Renal cortical epithelial cell (primary cell): ENCODE measurements around the gene TMEM50B. TPM values are rescaled to one million over a fixed set of nuclear protein-coding genes. Genes with fewer than 3 reads are reported as not detected.
"Not testable (repeated sequence)": the region's sequence is repeated elsewhere in the genome, so short reads cannot be mapped to it uniquely, and the experiment has no call there.

ENCODE experiments used
- DNase-seq: peaks from one replicate; pipeline ENCODE4 v3.0.0-alpha.2; 2011; ENCODE audit warnings: low read depth
- total RNA-seq: library from RNA; depleted of rRNA; stranded (reverse); fragments of >200 nt; gene quantifications from 2 replicates; pipeline ENCODE4 v1.2.3, GENCODE V29; 2014

TMEM50B gene
- total RNA-seq, 1 donor from 2014 or later, result 50.8 TPM

- DNase-seq, result peak; percentile 45
Measured at GRCh38 chr21:33428669-33429068, 51.1 kb downstream of the TMEM50B start.

GRCh38 chr21:33427051-33427450 is 52.7 kb downstream of the TMEM50B start:
- DNase-seq, result no peak

GRCh38 chr21:33425825-33426224 is 53.9 kb downstream of the TMEM50B start:
- no peak for DNase-seq

GRCh38 chr21:33424214-33424613 is 55.6 kb downstream of the TMEM50B start:
- no peak for DNase-seq

GRCh38 chr21:33421713-33422393 is 57.9 kb downstream of the TMEM50B start:
- no peak for DNase-seq

- DNase-seq, result peak; percentile 29
Measured at GRCh38 chr21:33419538-33420123, 60.1 kb downstream of the TMEM50B start.

GRCh38 chr21:33418691-33419090 is 61.1 kb downstream of the TMEM50B start:
- no peak for DNase-seq

- DNase-seq, result no peak
Measured at GRCh38 chr21:33414926-33415325, 64.8 kb downstream of the TMEM50B start.

GRCh38 chr21:33414068-33414467 is 65.7 kb downstream of the TMEM50B start:
- no peak for DNase-seq

GRCh38 chr21:33412832-33413519 is 66.8 kb downstream of the TMEM50B start:
- peak; percentile 73 for DNase-seq

GRCh38 chr21:33412439-33412831 is 67.3 kb downstream of the TMEM50B start:
- DNase-seq, result not testable (repeated sequence)

GRCh38 chr21:33411949-33412430 is 67.8 kb downstream of the TMEM50B start:
- DNase-seq, result no peak

- DNase-seq, result no peak
Measured at GRCh38 chr21:33406493-33406892, 73.3 kb downstream of the TMEM50B start.

- DNase-seq, result no peak
Measured at GRCh38 chr21:33403786-33404585, 75.8 kb downstream of the TMEM50B start.

GRCh38 chr21:33403128-33403785 is 76.5 kb downstream of the TMEM50B start, which contains the start of gene IFNGR2:
Gene IFNGR2, plus strand, starts transcription at chr21:33403413. Its CDS starts 131 bp downstream, at chr21:33403544.
- no peak for DNase-seq

- peak; percentile 36 for DNase-seq
Measured at GRCh38 chr21:33402001-33402979, 77.5 kb downstream of the TMEM50B start.

GRCh38 chr21:33401630-33401992 is 78.2 kb downstream of the TMEM50B start:
- no peak for DNase-seq
